ENCODE data around the gene NUP35.
"Not testable (repeated sequence)": the region's sequence is repeated elsewhere in the genome, so short reads cannot be mapped to it uniquely, and the experiment has no call there.

- TF ChIP-seq CTCF (IDR thresholded peaks at IDR 0.05; ENCODE audit: low read length); EZH2 (IDR thresholded peaks at IDR 0.05; ENCODE audit: borderline replicate concordance, low read length): not testable (repeated sequence)
These were observed 42.7 kb downstream of the NUP35 start for GRCh38 chr2:183166976-183167375.
